HG02981 (cell line): Measurements from ENCODE around the gene PROCR.
"Not testable (repeated sequence)": the region's sequence is repeated elsewhere in the genome, so short reads cannot be mapped to it uniquely, and the experiment has no call there.

Source experiments
- ATAC-seq: cut with Tn5 transposase; IDR thresholded peaks from one replicate; pipeline ENCODE4 v1.9.1; 2021; ENCODE audit warnings: mild to moderate bottlenecking, moderate library complexity; ENCODE audit not compliant: unreplicated experiment

PROCR gene

GRCh38 chr20:35192118-35192872 lies 20.4 kb downstream of the PROCR start:
- ATAC-seq: no peak

- not testable (repeated sequence) for ATAC-seq
Measured at GRCh38 chr20:35193031-35193791, 21.3 kb downstream of the PROCR start.

- no peak for ATAC-seq
Measured at GRCh38 chr20:35196313-35196712, 24.4 kb downstream of the PROCR start.

GRCh38 chr20:35199740-35200139 lies 27.9 kb downstream of the PROCR start:
- ATAC-seq: no peak

GRCh38 chr20:35200267-35200666 lies 28.4 kb downstream of the PROCR start:
- no peak for ATAC-seq

GRCh38 chr20:35201467-35201866 lies 29.6 kb downstream of the PROCR start:
- not testable (repeated sequence) for ATAC-seq

GRCh38 chr20:35206802-35207201 lies 34.9 kb downstream of the PROCR start:
- ATAC-seq: no peak

- no peak for ATAC-seq
Measured at GRCh38 chr20:35207950-35208611, 36.2 kb downstream of the PROCR start.

- ATAC-seq: no peak
Measured at GRCh38 chr20:35215066-35215956, 43.4 kb downstream of the PROCR start.

GRCh38 chr20:35216541-35216940 lies 44.7 kb downstream of the PROCR start:
- ATAC-seq: no peak

GRCh38 chr20:35223941-35224340 lies 52.1 kb downstream of the PROCR start:
- ATAC-seq: no peak

- no peak for ATAC-seq
Measured at GRCh38 chr20:35224536-35224935, 52.7 kb downstream of the PROCR start.

GRCh38 chr20:35225319-35226125 lies 53.6 kb downstream of the PROCR start:
- ATAC-seq: no peak

- no peak for ATAC-seq
Measured at GRCh38 chr20:35226126-35226883, 54.4 kb downstream of the PROCR start, which contains the start of gene MMP24. MMP24 (plus strand) TSS chr20:35226690; CDS start chr20:35226739, 49 bp downstream.
